IPS DF 6.9 (cell line): Measurements from ENCODE around the gene TEX54.

Source experiments
- DNase-seq: peaks from one replicate; pipeline ENCODE4 v3.0.0-alpha.2; 2013; ENCODE audit warnings: low read depth, low spot score
- H3K27ac ChIP-seq: one replicate; pipeline ENCODE4 v1.5.1; 2013; ENCODE audit warnings: low read length, control low read depth
- H3K27me3 ChIP-seq: 2 replicates; pipeline ENCODE4 v1.6.1; 2013; ENCODE audit warnings: mild to moderate bottlenecking, low read length; ENCODE audit not compliant: control insufficient read depth, insufficient read depth
- H3K36me3 ChIP-seq: 2 replicates; pipeline ENCODE4 v1.6.1; 2013; ENCODE audit warnings: low read length; ENCODE audit not compliant: control insufficient read depth, insufficient read depth
- H3K4me1 ChIP-seq: 2 replicates; pipeline ENCODE4 v1.6.1; 2013; ENCODE audit warnings: low read length; ENCODE audit not compliant: control insufficient read depth, insufficient read depth
- H3K4me3 ChIP-seq: 2 replicates; pipeline ENCODE4 v1.5.1; 2013; ENCODE audit warnings: mild to moderate bottlenecking, low read length
- H3K9me3 ChIP-seq: 2 replicates; pipeline ENCODE4 v1.6.1; 2013; ENCODE audit warnings: low read length, inconsistent platforms; ENCODE audit not compliant: control insufficient read depth, insufficient read depth
- WGBS: extraction: QIAGEN DNeasy Blood & Tissue Kit; methylation state at CpG from one replicate; pipeline ENCODE4 v1.1.7; 2013; ENCODE audit warnings: mixed read lengths, missing lambda C conversion rate; ENCODE audit not compliant: insufficient read length, insufficient coverage; 5-methylcytosine and 5-hydroxymethylcytosine counted together

TEX54 gene

DNA sequence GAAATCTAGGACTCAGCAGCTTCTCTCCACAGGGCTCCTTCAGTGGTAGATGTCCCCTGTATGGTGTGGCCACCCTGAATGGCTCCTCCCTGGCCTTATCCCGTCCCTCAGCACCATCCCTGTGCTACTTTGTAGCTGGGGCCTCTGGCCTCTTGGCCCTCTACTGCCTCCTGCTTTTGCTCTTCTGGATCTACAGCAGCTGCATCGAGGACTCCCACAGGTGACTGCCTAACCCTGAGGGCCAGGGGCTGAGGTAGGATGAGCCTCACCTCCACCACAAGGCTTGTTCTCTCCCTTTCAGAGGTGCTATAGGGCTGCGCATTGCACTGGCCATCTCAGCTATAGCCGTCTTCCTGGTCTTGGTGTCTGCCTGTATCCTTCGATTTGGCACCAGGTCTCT is 43.6 kb downstream of the TEX54 start:
- Histone ChIP-seq H3K36me3 (peaks cover 8% of the 10 kb centered on the region; the same call in 1 of the 2 replicates), H3K27me3 (no peaks in the 10 kb centered on the region), H3K4me3 (no peak overlapping the region), H3K27ac (no peak overlapping the region), H3K9me3 (no peaks in the 10 kb centered on the region), H3K4me1 (peaks cover 1% of the 10 kb centered on the region; the same call in 1 of the 2 replicates)
- WGBS: no CpG with 5 or more reads among the region's 5 CpGs
- no peak for DNase-seq

DNA sequence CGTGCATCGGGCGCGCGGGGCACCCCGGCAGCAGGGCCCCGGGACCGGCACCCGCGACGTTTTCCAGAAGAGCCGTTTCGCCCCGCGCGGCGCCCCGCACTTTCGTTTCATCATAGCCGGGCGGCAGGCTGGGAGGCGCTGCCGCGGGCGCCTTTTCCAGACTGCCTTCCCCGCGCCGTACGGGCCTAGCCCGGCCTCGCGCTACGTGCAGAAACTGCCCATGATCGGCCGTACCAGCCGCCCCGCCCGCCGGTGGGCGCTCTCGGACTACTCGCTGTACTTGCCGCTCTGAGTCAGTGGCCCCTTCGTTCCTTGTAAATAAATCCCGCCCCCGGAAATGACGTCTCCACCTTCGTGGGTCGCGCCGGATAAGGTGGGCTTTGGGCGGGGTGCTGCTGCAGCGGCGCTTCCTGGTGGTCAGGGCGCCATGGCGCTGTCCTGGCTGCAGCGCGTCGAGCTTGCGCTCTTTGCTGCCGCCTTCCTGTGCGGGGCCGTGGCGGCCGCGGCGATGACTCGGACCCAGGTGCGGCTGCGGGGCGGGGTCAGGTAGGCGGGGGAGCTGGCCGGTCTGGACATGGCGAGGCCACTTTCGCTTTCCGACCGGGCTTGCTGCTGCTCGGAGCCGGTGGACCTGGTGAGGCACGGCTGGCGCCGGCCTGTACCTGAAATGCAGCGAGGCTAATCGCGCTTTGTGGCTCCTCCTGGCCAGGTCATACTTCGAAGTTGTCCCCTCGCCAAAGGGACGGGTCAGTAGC is 45.5 kb downstream of the TEX54 start, which contains the start of gene TMEM179B:
TMEM179B (plus strand) TSS at position 398 of the 755 bp plus-strand sequence; CDS start at position 428, 30 bp downstream.
- no peak within 1 kb of the TSS for H3K27ac ChIP-seq
- H3K27me3 ChIP-seq: no peaks in the 10 kb centered on the region
- H3K9me3 ChIP-seq: no peaks in the 10 kb centered on the region
- DNase-seq: peak; percentile 99
- H3K4me3 ChIP-seq: peak within 1 kb of the TSS; percentile 71
- no CpG with 5 or more reads among the region's 88 CpGs for WGBS
- peaks cover 9% of the 10 kb centered on the region for H3K36me3 ChIP-seq
- peaks cover under 1% of the 10 kb centered on the region; the same call in 1 of the 2 replicates for H3K4me1 ChIP-seq

DNA sequence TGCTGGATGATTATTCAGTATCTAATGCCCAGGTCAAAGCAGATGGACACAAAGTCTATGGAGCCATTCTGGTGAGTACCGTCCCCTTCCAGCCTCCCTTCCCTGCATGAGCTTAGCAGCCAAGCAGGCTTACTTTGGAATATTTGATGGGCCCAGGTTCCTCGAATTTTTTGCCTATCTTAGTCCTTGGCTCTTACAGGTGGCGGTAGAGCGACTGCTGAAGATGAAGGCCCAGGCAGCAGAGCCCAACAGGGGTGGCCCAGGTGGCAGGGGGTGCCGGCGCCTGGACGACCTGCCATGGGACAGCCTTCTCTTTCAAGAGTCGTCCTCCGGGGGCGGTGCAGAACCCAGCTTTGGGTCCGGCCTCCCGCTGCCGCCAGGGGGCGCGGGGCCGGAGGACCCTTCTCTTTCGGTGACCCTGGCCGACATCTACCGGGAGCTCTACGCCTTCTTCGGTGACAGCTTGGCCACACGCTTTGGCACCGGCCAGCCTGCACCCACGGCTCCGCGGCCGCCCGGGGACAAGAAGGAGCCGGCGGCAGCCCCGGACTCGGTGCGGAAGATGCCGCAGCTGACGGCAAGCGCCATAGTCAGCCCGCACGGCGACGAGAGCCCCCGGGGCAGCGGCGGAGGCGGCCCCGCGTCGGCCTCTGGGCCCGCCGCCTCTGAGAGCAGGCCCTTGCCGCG is 46.2 kb downstream of the TEX54 start:
- H3K4me3 ChIP-seq: peak overlapping the region; percentile 71
- no CpG with 5 or more reads among the region's 51 CpGs for WGBS
- no peaks in the 10 kb centered on the region for H3K4me1 ChIP-seq
- H3K27me3 ChIP-seq: no peaks in the 10 kb centered on the region
- DNase-seq: peak; percentile 71
- peaks cover 12% of the 10 kb centered on the region for H3K36me3 ChIP-seq
- H3K27ac ChIP-seq: no peak overlapping the region
- no peaks in the 10 kb centered on the region for H3K9me3 ChIP-seq

DNA sequence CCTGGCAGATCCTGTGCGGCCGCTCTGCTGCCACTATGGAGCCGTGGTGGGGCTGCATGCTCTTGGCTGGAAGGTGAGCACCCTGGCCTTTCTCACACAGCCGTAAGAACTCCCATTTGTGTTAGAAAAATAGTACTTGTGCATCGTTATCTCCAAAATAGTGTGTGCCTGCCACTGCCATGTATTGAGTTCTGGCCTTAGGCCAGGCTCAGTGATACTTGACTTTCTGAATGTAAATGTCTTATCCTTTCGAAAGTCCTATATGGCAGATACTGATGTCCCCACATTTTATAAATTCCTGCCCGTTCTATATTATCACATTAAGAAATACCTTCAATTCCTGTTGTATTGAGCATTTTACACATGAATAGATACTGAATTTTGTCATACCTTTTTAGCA is 49.9 kb downstream of the TEX54 start:
- Histone ChIP-seq H3K9me3 (no peaks in the 10 kb centered on the region), H3K27ac (no peak overlapping the region), H3K27me3 (no peaks in the 10 kb centered on the region), H3K4me1 (no peaks in the 10 kb centered on the region), H3K4me3 (no peak overlapping the region), H3K36me3 (peaks cover 12% of the 10 kb centered on the region)
- no CpG with 5 or more reads among the region's 7 CpGs for whole genome bisulfite sequencing
- DNase-seq: no peak
